HG02678 (cell line): Measurements from ENCODE around the gene CEP170B.
"Not testable (repeated sequence)": the region's sequence is repeated elsewhere in the genome, so short reads cannot be mapped to it uniquely, and the experiment has no call there.

Experiments
- ATAC-seq: cut with Tn5 transposase; IDR thresholded peaks from one replicate; pipeline ENCODE4 v1.9.1; 2021; ENCODE audit warnings: mild to moderate bottlenecking, moderate library complexity; ENCODE audit not compliant: unreplicated experiment

The CEP170B gene

GRCh38 chr14:104903990-104904389, 38.9 kb downstream of the CEP170B start:
- ATAC-seq: no peak

- ATAC-seq: not testable (repeated sequence)
These were observed 39.8 kb downstream of the CEP170B start for GRCh38 chr14:104904650-104905578.

- not testable (repeated sequence) for ATAC-seq
These were observed 40.5 kb downstream of the CEP170B start for GRCh38 chr14:104905579-104905933.

- no peak for ATAC-seq
These were observed 43.2 kb downstream of the CEP170B start for GRCh38 chr14:104908303-104908702.

GRCh38 chr14:104912053-104912452, 47.0 kb downstream of the CEP170B start:
- no peak for ATAC-seq

- no peak for ATAC-seq
These were observed 48.4 kb downstream of the CEP170B start for GRCh38 chr14:104913435-104913834.

- no peak for ATAC-seq
These were observed 52.0 kb downstream of the CEP170B start for GRCh38 chr14:104917116-104917515.

- no peak for ATAC-seq
These were observed 52.9 kb downstream of the CEP170B start for GRCh38 chr14:104917993-104918392.

- not testable (repeated sequence) for ATAC-seq
These were observed 54.3 kb downstream of the CEP170B start for GRCh38 chr14:104919152-104919992.

- ATAC-seq: no peak
These were observed 54.9 kb downstream of the CEP170B start for GRCh38 chr14:104919993-104920315.

GRCh38 chr14:104923640-104924420, 58.8 kb downstream of the CEP170B start:
- ATAC-seq: no peak

- no peak for ATAC-seq
These were observed 59.5 kb downstream of the CEP170B start, which contains the start of gene PLD4 for GRCh38 chr14:104924421-104925213. TSS of gene PLD4 (plus strand) at chr14:104924879. CDS start at chr14:104927141, 2,262 bp downstream.

GRCh38 chr14:104925214-104925854, 60.3 kb downstream of the CEP170B start:
- no peak for ATAC-seq

- ATAC-seq: no peak
These were observed 61.0 kb downstream of the CEP170B start for GRCh38 chr14:104925855-104926609.

- ATAC-seq: peak; percentile 83
These were observed 61.8 kb downstream of the CEP170B start for GRCh38 chr14:104926619-104927431.

- ATAC-seq: no peak
These were observed 62.4 kb downstream of the CEP170B start for GRCh38 chr14:104927432-104927816.

- no peak for ATAC-seq
These were observed 62.8 kb downstream of the CEP170B start for GRCh38 chr14:104927901-104928300.
